Ovary (tissue), 3 donors: Measurements from ENCODE around the gene NAA10.

Source experiments
- EP300 ChIP-seq: sonication (generic); formaldehyde crosslinking; IDR thresholded peaks from one replicate; pipeline ENCODE4 v1.6.1; 2017; ENCODE audit warnings: antibody characterized with exemption
- TF ChIP-seq, protein P1 (sequence below), 3 donors: fragments of 450-650 bp in 2 of 3; fragments of 200-600 bp in 1 of 3; IDR thresholded peaks; one replicate each; pipeline versions ENCODE4 v1.5.1 to v1.8.0; 2016 to 2022; ENCODE audit warnings: antibody characterized with exemption in 3 of 3, mild to moderate bottlenecking in 1 of 3
- donor health status: DM: no; HTN: no; CAD: no.

DNA sequence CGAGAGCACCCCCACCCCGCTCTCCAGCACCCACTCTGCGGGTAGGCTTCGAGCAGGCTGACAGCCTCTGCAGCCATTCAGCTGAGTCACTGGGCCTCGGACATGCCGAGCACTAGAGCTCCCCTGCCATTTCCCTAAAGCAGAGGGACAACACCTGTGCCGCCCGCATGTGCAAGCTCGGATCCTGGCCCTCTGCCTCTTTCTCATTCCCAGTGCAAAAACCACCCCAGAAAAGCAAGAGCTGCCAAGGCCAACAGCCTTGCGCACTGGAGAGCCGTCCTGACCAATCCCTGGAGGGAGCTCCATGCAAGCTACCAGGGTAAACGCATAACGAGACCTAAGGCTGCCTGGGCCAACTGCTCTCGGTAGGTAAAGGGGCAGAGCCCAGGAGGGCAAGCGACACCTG, 31.4 kb upstream of the NAA10 start:
- TF ChIP-seq, protein P1, sequence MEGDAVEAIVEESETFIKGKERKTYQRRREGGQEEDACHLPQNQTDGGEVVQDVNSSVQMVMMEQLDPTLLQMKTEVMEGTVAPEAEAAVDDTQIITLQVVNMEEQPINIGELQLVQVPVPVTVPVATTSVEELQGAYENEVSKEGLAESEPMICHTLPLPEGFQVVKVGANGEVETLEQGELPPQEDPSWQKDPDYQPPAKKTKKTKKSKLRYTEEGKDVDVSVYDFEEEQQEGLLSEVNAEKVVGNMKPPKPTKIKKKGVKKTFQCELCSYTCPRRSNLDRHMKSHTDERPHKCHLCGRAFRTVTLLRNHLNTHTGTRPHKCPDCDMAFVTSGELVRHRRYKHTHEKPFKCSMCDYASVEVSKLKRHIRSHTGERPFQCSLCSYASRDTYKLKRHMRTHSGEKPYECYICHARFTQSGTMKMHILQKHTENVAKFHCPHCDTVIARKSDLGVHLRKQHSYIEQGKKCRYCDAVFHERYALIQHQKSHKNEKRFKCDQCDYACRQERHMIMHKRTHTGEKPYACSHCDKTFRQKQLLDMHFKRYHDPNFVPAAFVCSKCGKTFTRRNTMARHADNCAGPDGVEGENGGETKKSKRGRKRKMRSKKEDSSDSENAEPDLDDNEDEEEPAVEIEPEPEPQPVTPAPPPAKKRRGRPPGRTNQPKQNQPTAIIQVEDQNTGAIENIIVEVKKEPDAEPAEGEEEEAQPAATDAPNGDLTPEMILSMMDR (IDR thresholded peaks at IDR 0.05): no peak
- TF ChIP-seq EP300: no peak
